ENCODE measurements around the gene MYO10.

The MYO10 gene

DNA sequence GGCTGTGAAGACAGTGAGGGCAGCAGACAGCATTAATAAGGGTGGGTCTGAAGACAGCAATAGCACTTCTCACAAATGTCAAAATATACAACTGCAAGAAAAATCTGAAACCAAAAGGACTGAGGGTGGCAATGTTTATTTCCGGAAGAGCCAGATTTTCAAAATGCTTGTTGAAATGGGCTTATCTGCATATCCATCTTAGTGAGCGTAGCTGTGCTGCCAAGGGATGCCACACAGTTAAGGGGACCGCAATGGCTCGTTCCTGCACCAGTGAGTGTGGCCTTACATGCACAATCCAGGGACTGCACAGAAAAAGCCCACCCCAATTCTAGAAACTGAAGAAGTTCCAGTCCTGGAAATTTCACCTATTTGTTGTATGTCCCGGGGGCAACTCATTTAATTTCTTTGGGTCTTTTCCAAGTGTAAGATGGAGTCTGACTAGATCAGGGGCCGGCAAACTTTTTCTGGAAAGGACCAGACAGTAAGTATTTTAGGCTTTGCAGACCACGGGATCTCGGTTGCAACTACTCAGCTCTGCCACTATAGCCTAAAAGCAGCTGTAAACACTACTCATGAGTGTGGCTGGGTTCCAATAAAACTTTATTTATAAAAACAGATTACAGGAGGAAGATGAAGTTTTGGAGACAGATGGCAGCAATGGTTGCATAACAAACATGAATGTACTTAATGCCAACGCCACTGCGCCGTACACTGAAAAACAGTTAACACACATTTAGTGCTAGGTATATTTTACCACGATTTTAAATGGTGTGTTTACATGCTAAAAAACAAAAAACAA lies 154.1 kb downstream of the MYO10 start:
- TF ChIP-seq, protein P1, sequence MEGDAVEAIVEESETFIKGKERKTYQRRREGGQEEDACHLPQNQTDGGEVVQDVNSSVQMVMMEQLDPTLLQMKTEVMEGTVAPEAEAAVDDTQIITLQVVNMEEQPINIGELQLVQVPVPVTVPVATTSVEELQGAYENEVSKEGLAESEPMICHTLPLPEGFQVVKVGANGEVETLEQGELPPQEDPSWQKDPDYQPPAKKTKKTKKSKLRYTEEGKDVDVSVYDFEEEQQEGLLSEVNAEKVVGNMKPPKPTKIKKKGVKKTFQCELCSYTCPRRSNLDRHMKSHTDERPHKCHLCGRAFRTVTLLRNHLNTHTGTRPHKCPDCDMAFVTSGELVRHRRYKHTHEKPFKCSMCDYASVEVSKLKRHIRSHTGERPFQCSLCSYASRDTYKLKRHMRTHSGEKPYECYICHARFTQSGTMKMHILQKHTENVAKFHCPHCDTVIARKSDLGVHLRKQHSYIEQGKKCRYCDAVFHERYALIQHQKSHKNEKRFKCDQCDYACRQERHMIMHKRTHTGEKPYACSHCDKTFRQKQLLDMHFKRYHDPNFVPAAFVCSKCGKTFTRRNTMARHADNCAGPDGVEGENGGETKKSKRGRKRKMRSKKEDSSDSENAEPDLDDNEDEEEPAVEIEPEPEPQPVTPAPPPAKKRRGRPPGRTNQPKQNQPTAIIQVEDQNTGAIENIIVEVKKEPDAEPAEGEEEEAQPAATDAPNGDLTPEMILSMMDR (conservative IDR thresholded peaks at IDR 0.05; ENCODE audit: low read depth, low read length): no peak
- H3K36me3 ChIP-seq (ENCODE audit: insufficient read depth): no peaks in the 10 kb centered on the region
- no peaks in the 10 kb centered on the region for H3K79me2 ChIP-seq (ENCODE audit: insufficient read depth, low read depth)
- H3K4me3 ChIP-seq (IDR thresholded peaks at IDR 0.05; ENCODE audit: insufficient read depth, low read depth, low read length): no peak overlapping the region
- H3K9ac ChIP-seq: no peak overlapping the region
- no peaks in the 10 kb centered on the region for H3K4me1 ChIP-seq (ENCODE audit: low read depth, poor library complexity, severe bottlenecking)
- no peak overlapping the region for H2AFZ ChIP-seq (ENCODE audit: low read depth)
- no peaks in the 10 kb centered on the region for H4K20me1 ChIP-seq (ENCODE audit: insufficient read depth)
- H3K27me3 ChIP-seq (ENCODE audit: insufficient read depth, low read depth): no peaks in the 10 kb centered on the region
- no peak overlapping the region for H3K27ac ChIP-seq
- H3K4me2 ChIP-seq: no peak overlapping the region

DNA sequence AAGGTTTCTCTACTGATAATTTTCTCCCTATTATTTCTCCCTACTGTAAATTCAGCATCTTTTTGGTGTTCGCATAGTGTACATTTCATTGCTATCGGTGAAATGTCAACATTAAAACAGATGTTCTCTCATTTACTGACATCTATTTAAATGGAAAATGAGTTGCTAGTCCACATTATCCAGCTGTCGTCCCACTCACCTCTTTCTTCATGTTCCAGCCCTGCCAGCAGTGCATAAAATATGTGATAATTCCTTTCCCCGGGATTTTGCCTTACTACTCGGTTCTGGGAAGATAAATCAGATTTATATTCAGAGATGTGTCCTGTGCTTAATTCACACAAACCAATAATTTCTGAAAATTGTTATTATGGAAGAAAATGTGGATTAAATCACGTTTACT lies 155.8 kb downstream of the MYO10 start:
- H3K27me3 ChIP-seq (ENCODE audit: insufficient read depth, low read depth): no peaks in the 10 kb centered on the region
- H3K36me3 ChIP-seq (ENCODE audit: insufficient read depth): no peaks in the 10 kb centered on the region
- no peak overlapping the region for H3K9ac ChIP-seq
- TF ChIP-seq, protein P1 (conservative IDR thresholded peaks at IDR 0.05; ENCODE audit: low read depth, low read length): no peak
- no peaks in the 10 kb centered on the region for H3K79me2 ChIP-seq (ENCODE audit: insufficient read depth, low read depth)
- H4K20me1 ChIP-seq (ENCODE audit: insufficient read depth): no peaks in the 10 kb centered on the region
- no peak overlapping the region for H3K4me2 ChIP-seq
- H2AFZ ChIP-seq (ENCODE audit: low read depth): no peak overlapping the region
- no peaks in the 10 kb centered on the region for H3K4me1 ChIP-seq (ENCODE audit: low read depth, poor library complexity, severe bottlenecking)
- H3K4me3 ChIP-seq (IDR thresholded peaks at IDR 0.05; ENCODE audit: insufficient read depth, low read depth, low read length): no peak overlapping the region
- H3K27ac ChIP-seq: no peak overlapping the region

DNA sequence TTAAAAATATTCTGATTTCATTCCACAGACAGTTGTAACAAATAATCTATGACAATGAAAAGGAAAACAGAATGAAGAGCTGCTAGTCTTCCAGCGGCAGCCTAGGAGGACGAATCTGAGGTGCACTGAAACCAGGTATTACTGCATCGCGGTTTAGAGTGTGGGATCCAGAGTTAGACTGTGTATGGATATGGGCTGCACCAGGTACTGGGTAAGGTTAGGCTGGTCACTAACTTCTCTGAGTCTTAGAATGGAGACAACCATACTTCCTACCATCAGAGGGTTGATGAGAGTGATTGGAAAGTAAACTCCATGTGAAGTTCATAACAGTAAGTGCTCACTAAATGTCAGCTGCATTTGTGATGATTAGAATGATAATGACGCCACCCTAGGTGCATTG lies 158.7 kb downstream of the MYO10 start:
- no peak overlapping the region for H3K4me2 ChIP-seq
- no peak overlapping the region for H3K4me3 ChIP-seq (IDR thresholded peaks at IDR 0.05; ENCODE audit: insufficient read depth, low read depth, low read length)
- H2AFZ ChIP-seq (ENCODE audit: low read depth): no peak overlapping the region
- no peaks in the 10 kb centered on the region for H3K79me2 ChIP-seq (ENCODE audit: insufficient read depth, low read depth)
- no peaks in the 10 kb centered on the region for H3K27me3 ChIP-seq (ENCODE audit: insufficient read depth, low read depth)
- H3K4me1 ChIP-seq (ENCODE audit: low read depth, poor library complexity, severe bottlenecking): no peaks in the 10 kb centered on the region
- no peak overlapping the region for H3K9ac ChIP-seq
- H3K36me3 ChIP-seq (ENCODE audit: insufficient read depth): no peaks in the 10 kb centered on the region
- no peak overlapping the region for H3K27ac ChIP-seq
- TF ChIP-seq, protein P1 (conservative IDR thresholded peaks at IDR 0.05; ENCODE audit: low read depth, low read length): no peak
- no peaks in the 10 kb centered on the region for H4K20me1 ChIP-seq (ENCODE audit: insufficient read depth)

DNA sequence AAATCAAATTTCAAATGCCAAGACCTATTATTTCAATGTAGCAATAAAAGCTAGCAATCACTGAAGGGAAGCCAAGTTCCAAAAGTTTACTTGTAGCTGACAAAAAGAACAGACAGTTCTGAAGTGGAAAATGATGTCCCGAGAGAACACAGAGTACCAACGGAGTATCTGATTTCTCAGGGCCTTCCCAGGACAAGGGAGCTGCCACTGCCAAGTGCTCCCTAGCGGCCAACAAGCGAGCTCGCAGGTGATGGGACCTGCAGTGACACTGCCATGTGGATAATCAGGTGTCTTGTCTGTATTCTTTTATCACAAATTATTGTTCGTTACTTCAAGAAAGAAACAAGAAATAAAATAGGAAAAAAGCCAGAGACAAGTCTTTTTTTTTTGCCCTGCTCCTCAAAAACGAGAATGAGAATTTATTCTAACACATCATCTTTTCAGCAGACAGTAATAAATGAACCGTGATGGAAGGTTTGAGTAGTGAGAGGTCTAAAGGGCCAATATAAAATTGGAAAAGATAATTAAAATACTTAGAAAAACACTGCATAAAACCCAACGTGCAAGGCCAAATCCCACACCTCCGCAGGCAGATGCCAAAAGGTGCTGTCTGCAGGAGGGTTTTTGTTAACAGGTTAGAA lies 159.4 kb downstream of the MYO10 start:
- Histone ChIP-seq H2AFZ (ENCODE audit: low read depth) (no peak overlapping the region), H3K4me1 (ENCODE audit: low read depth, poor library complexity, severe bottlenecking) (no peaks in the 10 kb centered on the region), H3K27ac (no peak overlapping the region), H3K9ac (no peak overlapping the region), H3K4me3 (IDR thresholded peaks at IDR 0.05; ENCODE audit: insufficient read depth, low read depth, low read length) (no peak overlapping the region), H3K79me2 (ENCODE audit: insufficient read depth, low read depth) (no peaks in the 10 kb centered on the region), H3K36me3 (ENCODE audit: insufficient read depth) (no peaks in the 10 kb centered on the region), H4K20me1 (ENCODE audit: insufficient read depth) (no peaks in the 10 kb centered on the region), H3K27me3 (ENCODE audit: insufficient read depth, low read depth) (no peaks in the 10 kb centered on the region), H3K4me2 (no peak overlapping the region)
- TF ChIP-seq, protein P1 (conservative IDR thresholded peaks at IDR 0.05; ENCODE audit: low read depth, low read length): no peak
